ENCODE data around the gene IMMP2L.

Gene IMMP2L

DNA sequence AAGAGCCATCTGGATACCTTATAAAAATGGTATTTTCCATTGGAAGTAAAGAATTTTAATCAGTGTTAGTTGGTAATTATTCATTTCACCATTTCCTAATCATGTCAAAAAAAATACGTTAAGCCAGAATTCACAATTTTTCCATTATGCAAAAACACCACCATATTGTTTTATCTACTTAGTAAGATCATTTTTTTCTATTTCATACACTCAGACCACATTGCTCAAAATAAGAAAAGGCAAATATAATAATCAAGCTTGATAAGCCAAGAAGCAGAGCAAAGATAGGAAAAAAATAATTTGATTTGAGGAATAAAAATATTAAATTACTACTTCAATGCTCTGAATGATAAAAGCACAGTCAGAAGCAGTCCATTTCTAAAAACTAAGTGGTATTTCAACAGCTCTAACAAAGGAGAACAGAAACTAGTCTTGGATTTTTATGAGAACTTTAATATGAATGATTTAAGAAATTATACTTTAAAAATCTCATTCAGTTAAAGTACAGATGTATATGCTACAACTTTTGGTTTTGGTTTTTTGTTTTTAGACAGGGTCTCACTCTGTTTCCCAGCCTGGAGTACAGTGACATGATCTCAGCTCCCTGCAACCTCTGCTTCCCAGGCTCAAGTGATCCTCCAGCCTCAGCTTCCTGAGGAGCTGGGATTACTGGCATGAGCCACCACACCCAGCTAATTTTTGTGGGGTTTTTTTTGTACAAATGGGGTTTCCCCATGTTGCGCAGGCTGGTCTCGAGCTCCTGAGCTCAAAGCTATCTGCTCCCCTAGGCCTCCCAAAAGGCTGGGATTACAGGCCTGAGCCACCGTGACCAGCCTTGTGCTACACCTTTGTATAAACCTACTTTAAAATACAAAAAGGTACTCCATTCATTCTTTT, 424.7 kb downstream of the IMMP2L start:
- DNase-seq = peak; percentile 15 to 55

DNA sequence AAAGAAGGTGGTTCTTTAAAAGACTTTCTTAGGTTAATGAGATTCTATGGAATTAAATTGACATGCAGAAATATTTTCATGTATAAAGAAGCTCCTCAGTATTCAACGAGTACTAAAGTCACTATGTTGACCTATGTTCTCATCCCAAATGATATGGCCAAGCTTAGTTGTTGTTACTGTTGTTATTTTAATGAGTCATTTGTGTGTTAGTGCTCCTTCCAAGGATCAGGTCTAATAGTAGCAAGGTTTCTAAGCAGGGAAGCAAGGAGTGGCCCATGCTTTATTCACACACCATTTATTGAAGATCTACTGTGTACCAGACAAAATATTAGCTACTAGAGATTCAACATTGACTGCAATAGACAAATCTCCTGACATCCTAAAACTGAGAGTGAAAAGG, 429.5 kb downstream of the IMMP2L start:
- no peak for DNase-seq

DNA sequence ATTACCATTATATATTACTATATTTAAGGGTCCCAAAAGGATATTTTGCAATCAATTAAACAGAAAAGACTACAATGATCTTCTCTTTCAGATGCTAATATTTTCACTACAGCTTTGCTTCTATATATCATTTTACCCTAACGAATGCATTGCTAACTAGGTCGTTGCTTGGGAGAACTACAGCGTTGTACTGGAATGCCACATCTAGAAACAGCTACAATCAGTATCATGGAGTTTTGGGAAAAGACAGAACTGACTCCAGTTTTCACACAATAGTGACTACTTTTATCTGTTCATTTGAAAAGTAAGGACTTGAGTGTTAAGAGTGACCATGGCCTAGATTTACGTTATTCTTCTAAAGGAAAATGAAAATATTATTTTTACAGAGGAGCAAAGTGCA, 432.9 kb downstream of the IMMP2L start:
- DNase-seq = no peak

DNA sequence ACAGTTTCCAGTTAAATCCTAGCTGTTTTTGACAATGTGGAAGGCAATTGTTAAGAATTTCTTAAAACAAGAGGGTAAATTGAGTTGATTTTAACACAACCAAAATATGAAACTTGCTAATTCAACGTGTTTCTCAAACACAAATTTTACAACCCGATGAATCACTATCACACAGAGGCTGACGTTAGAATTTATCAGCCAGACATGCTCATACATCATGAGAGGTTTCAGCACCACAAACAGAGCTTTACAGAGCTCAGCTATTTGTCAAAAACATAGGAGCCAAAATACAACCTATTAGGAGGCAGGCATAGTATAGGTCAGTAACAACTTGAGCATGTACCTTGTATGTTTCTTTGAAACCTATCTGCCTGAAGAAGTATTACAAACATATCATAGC, 435.3 kb downstream of the IMMP2L start:
- no peak for DNase-seq

DNA sequence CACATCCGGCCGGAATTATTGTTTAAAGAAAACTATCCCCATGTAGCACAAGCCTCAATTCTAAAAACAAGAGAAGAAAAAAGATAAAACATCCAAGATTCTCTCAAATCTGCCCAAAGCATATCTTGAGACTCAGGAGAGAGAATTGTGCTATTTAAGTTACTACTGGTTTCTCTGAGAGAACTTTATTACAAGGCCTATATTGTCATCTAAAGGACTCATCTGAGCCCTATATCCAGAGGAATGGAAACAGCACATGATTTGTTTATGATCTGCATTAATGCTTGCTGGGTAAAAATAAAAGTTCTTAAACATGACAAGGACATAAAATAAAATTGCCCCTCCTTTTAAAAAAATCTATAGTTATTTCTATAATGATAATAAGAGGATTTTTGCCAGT, 446.3 kb downstream of the IMMP2L start:
- DNase-seq = no peak

DNA sequence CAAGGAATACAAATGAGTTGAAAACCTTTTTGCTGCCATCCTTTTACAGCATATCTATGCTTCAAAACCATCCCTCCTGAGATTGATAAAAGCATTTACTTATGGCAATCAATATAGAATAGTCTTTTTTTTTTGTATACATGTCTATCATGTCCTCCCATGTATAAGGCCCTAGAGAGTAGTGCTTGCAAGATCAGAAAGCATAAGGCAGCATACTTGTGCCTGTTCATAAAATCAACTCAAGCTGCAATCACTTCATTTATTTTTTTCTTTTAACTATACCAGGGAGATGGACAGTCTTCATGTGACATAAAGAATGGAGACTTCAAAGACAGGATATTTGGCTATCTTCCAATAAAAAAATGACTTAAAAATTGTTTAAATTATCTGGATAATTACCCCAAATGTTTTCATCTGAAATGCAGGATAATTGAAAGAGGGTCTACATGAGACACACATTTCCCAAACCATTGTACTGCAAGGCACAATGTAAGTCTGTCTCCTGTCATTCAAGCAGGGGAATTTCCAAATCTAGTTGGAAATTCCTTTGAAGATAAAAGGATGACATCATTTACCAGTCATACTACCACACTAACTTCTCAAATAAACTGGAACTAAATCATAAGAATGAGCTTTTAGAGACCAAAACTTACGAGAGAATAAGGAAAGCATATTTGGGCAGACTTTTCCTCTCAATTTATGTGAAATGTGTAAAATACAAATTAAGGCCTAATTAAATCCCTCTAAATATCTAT, 448.9 kb downstream of the IMMP2L start:
- DNase-seq = peak in 1 of 2 experiments; percentile 15

DNA sequence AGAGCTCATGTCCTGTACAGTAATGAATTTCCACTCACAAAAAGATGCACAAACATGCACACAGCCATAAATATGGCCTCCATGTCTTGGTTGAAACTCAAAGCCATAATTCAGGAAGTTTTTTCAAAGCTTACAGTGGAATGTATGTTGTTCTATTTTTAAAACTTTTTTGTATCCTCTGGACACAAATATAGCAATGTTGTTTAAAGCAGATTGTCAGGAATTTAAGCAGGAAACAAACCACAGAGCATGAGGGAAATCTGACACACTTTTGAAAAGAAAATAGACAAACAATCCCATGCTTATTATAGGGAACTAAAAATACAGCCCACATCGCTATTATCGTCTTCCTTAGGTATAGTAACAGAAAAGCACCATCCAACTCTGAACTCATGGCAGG, 449.9 kb downstream of the IMMP2L start:
- DNase-seq = no peak

DNA sequence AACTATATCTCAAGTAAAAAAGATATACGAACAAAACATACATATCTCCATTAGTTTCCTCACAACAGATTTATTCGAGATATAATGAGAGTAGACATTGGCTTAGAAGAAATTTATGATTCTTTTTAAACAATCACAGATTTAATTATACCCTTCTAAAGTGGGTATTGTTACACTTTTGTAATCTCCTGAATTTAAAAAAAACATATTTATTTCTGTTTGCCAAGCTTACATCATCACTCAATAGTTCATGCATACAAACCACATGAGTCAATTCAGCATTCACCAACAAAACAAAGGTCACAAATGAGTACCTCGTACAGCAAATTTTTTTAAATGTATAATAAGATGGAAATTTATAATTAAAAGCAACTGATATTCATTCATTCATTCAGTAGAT, 453.8 kb downstream of the IMMP2L start:
- no peak for DNase-seq

DNA sequence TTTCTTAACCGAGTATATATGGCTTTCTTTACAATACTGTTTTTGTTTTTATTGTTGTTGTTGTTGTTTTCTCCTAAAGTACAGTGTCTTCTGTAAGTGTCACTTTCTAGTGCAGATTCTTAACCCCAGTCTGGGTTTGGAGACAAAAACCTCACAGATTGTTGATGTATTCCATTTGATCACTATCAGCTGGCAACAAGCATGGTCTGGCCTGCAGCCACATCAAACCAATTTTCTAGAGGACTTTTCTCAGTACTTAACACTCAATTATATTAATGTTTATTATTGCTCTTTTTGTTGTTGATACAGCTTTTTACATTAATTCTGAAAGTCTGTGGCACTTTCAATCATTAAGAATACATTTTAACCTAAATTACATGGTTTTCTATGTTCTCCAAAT, 454.3 kb downstream of the IMMP2L start:
- no peak for DNase-seq

DNA sequence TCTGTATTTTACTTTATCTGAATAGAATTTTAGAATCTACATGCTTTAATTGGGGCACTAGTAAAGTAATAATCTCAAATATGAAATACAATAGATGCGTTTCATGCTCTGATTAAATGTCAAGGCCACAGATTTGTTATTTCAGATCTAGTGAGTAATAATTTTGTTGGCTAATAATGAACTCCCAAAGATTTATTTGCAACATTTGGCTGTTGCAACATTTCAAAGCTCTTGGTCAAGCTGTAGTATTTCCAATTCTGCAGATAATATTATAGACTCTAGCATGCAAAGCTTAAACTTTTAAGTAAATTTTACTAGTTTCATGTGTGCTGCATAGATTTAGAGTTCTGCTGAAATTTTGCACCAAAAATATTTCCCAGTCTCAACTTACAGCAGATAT, 454.7 kb downstream of the IMMP2L start:
- DNase-seq = no peak

DNA sequence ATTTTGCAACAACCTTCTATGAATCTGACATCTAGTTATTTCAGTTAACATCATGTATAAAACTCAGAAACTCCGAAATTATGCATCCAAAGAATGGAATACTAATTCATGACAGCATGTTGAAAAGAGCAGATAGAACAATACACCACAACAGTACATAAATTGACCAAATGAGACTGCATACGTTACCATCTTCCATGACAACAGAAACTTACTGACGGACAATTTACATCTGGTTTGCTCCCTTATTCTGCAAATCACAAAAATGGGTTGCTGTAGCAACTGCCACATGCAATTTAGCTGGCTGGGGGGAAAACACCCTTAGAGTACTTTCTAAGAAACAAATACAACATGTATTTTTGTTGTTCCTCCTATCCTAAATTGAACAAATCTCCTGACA, 457.0 kb downstream of the IMMP2L start:
- no peak for DNase-seq

DNA sequence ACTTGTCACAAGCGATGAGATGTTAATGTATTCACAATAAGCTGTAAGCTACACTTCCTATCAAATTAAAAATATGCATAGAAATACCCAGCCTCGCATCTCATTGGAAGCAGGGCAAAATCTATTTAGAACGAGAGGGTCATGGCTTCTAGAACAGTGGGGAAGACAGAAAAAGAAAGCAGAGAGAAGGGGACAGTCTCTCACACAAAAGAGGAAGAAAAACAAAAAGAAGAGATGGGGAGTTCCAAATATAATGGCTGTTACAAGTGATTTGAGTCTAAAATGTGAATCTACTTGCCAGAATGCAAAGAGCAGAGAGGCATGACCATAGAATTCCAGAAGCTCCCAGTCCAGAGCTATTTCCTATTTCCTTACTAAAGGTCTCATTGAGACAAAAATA, 457.6 kb downstream of the IMMP2L start:
- no peak for DNase-seq

DNA sequence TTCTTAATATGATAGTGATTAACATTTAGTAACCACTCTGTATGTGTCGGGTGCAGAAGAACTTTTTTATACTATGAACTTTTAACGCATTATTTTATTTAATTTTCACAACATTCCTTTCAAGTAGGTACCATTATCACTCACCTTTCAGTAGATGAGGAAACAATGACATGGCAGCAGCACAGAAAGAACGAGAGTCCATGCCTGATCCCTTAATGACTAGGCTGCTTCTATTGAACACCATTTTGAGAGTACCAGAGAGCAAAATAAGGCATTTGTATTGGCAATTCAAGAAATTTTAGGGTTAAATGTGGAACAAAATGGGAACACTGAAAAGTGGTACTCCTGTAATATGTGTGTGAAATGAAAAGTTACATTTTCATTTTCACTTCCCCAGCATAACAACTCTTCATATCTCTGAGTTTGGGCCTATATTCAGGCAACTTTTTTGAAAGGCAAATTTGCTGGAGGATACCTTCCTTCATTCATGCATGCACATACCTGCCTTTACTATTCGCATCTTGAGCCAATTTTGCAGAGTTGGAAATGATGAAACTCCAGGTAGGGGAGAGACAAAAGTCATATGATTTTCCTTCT, 458.5 kb downstream of the IMMP2L start:
- no peak for DNase-seq

DNA sequence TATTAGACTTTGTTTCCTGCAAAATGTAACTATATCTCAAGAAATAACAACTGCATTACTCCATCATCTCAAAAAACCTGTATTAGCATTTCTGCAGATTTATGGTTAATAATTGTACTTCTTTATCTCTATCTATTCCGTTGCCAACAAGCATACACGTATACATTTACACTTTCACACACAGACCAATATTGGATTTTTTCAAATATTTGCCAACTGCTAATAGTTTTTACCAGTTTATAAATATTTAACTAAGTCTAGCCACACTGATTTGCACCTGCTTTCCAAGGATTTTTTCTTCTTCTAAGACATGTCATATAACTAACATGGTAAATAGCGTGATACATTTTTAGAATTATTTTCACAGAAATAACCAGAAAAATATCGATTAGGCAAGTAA, 459.2 kb downstream of the IMMP2L start:
- no peak for DNase-seq

DNA sequence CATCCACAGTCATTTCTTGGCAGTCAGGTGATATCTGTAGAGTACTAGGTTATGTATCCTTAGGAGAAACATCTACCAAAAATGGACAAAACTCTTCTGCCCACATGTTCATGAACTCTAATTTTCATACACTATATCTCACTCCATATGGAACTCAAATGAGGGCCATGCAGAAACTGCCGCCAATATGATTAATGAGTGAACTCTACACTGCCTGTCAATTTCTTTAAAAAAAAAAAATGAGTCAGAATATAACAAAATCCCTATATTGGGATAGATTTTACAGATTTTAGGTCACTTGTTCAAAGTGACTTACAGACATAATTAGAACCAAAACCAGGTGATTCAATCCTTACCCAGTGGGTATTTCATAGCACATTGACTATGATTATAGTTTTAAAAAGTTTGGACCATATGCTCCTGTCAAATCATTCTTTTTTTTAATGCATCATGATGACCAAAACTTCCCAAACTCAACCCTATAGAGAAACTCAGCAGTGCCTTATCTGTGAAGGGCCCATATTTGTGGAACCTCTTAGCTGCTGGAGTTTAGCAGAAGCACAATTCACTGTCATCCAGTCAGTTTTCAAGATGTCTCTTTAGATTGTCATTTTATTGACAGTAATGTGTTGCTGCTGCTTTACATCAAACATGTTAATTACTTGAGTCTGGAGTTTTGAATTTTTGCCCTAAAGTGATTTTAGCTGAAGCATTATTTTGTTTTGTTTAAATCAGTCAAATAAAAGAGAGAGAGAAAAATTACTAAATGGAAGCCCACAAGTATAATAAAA, 460.2 kb downstream of the IMMP2L start:
- no peak for DNase-seq

DNA sequence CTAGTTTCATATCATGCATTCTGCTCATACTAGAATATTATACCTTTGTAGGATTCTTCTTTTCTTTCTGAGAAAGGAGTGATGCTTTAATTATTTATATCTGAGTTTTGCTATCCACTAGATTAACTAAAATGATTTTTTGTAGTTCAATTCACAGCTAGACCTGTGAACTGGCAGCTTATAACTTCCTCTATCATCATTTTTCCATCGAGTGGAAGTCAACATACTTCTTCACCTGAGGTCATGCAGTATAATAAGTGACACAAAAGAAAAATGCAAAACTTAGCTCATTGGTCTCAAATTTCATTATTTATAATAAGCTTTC, 463.4 kb downstream of the IMMP2L start:
- DNase-seq = no peak

DNA sequence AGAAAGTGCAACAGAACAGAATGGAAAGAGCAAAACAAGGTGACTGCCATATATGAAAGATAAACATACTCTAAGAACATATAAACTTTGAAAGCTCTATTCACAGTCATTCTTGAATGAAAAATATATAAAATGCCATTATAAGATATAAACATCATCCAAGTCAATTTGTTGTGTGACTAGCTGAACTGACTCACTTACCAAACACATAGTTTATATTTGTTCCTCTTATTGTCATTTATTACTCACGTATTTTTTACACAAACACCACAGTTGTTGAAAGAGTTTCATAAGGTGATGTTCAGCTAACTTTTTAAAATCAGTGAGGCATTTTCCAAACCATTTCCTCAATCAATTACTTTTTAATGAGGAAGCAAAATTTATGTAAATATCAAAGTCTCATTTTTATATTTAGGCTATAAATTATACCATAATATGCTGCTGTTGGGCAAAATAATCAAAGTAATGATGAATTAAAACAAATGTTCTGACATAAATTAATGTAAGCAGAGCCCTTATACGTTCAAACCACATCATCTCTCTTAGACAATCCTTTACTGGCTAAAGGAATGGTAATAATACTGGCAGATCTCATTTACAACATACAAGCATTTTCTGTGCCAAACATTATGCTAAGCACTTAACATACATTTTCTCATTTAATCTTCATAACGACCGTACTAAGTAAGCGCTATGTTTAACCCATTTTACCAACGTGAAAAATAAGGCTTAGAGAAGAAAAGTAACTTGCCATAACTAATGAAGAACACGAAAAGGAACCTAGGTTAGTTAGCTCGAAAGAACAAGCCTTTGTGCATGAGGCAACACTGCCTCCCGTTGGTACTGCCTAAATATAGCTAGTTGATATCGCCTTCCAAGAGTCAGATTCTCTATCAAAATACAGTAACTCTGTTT, 464.0 kb downstream of the IMMP2L start:
- DNase-seq = no peak

DNA sequence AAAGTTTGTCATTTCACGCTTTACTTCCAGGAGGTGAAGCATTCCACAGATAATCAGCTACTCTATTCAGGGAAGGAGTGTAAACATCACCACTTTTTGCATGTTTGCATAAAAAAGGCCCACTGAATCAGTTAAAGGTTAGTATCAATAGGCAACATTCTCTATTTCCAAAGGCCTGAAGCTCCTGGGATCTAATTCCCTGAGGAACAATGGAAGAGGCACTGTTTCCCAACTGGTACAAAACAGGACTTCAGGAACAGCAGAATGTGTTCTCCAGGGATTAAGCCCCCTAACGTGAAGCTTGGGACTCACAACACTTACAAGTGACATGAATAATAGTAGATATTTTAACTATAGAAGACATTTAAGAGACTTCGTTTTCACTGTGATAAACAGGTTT, 465.3 kb downstream of the IMMP2L start:
- DNase-seq = no peak

DNA sequence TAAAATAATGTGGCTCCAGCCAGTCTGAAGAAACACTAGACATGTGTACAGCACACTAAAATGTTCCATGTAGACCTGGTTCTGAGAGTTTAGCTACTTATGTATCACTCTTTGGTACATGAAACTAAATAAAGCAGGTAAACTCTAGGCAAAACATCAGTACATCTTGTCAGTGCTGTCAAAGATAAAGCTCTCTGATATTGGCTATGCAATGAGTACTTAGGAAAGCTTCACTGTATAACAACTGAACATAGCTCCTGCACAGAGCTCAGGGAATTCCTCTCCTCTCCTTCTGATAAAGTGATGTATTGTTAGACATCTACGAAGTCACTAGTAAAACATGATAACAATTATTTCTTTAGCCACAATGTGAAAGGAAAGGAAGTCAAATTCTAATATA, 467.9 kb downstream of the IMMP2L start:
- no peak for DNase-seq

DNA sequence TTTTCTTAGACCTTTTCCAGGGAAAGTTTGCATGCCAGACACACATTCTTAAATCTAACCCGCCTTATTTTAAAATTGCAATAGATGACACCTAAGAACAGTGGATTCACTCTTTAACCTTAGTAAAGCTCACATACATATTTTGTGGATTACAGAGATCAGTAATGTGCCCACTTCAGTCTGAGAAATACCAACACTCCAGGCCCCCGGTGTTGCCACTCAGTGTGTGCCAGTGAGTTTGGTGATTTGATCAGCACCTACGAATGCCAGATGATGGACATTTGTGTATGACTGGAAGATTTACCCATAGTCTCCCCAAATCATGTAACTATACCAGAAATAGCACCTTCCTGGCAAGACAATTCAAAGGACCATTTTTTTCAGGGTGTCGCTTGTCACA, 468.8 kb downstream of the IMMP2L start:
- DNase-seq = no peak

DNA sequence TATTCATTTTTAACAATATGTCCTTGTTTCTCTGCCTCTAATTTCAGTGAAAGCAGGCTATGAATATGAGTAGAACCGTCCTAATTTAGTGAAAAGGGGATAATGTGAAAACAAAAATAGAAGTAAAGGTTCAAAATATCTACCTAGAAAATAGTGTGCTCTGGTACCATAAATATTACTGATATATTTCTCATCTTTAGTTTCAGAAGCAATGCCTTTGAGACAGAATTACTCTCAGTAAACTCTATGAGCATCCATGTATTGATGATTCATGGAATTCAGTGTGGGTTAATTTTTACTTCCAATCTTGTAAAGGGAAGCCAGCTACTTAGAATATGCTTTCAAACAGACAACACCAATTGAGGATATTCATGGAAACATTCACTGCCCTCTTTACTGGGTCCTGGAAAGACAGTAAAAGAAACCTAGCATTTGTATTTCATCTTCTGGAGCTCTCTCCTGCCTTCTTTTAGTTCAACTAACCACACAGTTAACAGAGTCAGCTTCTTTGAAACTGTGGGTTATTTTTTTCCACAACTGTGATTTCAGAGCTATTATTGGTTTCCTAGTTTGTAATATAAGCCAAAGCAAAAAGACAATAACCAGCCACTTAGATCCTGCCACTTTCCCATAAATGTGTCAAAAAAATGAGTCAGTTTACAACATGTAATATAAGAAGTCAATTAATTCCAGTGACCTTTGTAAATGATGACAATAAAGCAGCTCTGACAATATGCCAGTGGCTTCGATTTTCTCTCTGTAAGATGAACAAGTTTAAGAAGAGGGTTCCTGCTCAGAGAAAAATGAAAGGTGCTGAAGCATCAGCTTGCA, 469.7 kb downstream of the IMMP2L start:
- no peak for DNase-seq
